ENCODE data around the gene ADAMTS9.

ADAMTS9 gene

DNA sequence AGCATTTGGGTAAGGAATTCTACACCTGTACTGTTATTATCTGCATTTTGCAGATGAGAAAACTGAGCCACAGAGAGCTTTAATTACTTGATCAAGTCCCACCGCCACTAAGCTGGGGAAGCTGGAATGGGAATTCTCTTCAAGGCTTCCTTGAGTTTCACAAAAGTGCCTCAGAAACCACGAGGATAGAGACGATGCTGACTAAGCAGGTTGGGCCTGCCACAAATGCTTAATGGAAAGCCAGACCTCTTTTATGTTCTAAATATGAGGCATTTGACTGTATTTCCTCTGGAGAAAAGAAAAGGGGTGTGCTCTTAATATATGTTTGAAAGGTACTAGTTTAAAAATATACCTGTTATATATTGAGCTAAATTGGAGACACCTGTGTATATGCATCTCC, 34.7 kb downstream of the ADAMTS9 start:
- no peak overlapping the region for H3K4me3 Mint-ChIP-seq
- no peaks in the 10 kb centered on the region for H3K4me1 Mint-ChIP-seq

DNA sequence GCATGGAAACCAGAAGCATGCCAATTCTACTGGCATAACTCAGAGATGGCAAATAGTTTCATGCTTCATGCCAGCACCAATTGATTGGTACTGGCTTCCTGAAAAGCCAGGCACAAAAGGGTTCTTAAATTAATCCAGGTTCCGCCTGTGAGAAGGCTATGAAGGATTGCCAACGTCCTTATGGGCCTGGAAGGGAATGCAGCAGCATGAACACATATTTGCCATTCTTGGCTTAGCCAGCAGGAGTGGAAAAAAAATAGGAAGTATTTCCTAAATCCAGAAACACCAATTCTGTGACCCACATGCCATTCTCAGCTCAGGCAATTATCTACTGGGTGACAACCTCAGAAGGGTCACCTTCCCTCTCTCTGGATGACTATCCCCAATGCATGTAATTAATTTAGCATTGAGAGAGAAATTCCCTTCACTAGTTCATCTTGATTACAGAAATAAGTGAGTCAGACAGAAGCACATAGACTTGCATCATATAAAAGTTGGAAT, 36.0 kb downstream of the ADAMTS9 start:
- H3K4me3 Mint-ChIP-seq, result no peak overlapping the region
- H3K27me3 Mint-ChIP-seq, result no peaks in the 10 kb centered on the region
- ATAC-seq (replicated peaks) (no peak), DNase-seq (no peak)
- no peak overlapping the region for H3K27ac Mint-ChIP-seq
- H3K9me3 Mint-ChIP-seq, result no peaks in the 10 kb centered on the region
- H3K4me1 Mint-ChIP-seq, result no peaks in the 10 kb centered on the region
- no peaks in the 10 kb centered on the region for H3K36me3 Mint-ChIP-seq

More for the DNA sequence above, 34.7 kb downstream of the ADAMTS9 start:
- Mint-ChIP-seq H3K36me3 (no peaks in the 10 kb centered on the region), H3K9me3 (no peaks in the 10 kb centered on the region), H3K27ac (no peak overlapping the region), H3K27me3 (no peaks in the 10 kb centered on the region)
- ATAC-seq (replicated peaks), result no peak
- no peak for DNase-seq

DNA sequence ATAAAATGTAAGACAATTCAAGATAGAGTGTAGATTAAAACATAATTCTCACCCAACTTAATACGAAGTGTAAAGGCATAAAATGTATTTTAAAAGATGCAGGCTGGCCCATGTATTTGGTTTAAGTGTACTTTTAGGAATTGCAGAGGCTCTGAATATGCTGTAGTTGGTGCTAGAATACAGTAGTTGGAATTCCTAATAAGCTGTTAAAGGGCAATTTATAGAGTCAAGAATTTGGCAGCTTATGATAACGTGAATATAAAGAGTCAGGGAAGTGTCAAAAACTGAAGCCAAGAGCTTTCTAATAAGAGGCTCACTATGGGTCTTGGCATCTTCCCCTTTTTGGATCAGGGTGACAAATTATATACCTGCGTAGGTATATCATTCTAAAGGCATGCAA, 36.5 kb downstream of the ADAMTS9 start:
- no peak for ATAC-seq (replicated peaks)
- H3K4me3 Mint-ChIP-seq, result no peak overlapping the region

DNA sequence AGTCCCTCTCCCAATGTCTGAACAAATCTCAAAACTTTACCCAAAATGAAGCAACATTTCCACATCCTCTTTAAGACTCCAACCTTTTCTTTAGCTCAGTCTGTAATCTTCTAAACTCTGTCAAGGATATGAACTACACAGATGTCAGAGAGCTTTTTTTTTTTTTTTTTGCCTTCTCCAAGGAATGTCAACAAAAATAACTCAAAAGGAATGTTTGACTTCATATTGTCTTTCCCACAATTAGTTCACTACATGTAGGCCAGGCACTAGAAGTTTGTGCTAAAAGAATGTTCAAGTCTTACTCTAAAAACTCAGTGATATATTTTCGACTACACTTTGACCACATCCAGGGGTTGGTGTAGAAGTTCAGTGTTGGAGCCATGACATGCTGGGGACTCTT, 37.1 kb downstream of the ADAMTS9 start:
- ATAC-seq (replicated peaks) (no peak), DNase-seq (no peak)
- no peaks in the 10 kb centered on the region for H3K36me3 Mint-ChIP-seq
- H3K27me3 Mint-ChIP-seq, result no peaks in the 10 kb centered on the region
- no peaks in the 10 kb centered on the region for H3K4me1 Mint-ChIP-seq
- no peak overlapping the region for H3K4me3 Mint-ChIP-seq
- H3K9me3 Mint-ChIP-seq, result no peaks in the 10 kb centered on the region
- H3K27ac Mint-ChIP-seq, result no peak overlapping the region

More for the DNA sequence above, 36.5 kb downstream of the ADAMTS9 start:
- no peaks in the 10 kb centered on the region for H3K27me3 Mint-ChIP-seq
- H3K9me3 Mint-ChIP-seq, result no peaks in the 10 kb centered on the region
- no peak overlapping the region for H3K27ac Mint-ChIP-seq
- H3K4me1 Mint-ChIP-seq, result no peaks in the 10 kb centered on the region
- no peak for DNase-seq
- H3K36me3 Mint-ChIP-seq, result no peaks in the 10 kb centered on the region

DNA sequence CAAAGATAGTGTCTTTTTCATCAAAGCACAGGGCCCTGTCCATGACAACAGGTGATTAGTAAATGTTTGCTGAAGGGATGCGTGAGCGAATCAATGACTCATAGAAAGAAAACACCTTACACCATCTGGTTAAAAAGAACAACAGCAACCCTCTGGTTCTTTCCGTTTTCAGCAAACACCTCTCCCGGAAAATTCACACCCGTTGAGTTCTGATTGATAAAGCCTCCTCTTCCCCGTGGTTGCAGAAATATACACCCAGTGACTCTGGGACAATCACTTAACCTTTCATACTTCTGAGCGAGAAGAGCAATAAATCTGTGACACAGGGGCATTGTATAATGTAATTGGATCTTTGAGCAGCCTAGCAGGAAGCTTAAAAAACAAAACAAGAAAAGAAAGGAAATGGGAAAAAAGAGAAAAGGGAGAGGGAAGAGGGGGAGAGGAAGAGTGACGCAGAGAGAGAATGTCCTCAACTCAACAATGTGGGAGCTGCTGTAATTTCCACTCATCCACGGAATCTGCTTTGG, 37.6 kb downstream of the ADAMTS9 start:
- Mint-ChIP-seq H3K9me3 (no peaks in the 10 kb centered on the region), H3K27ac (no peak overlapping the region), H3K4me1 (no peaks in the 10 kb centered on the region), H3K27me3 (no peaks in the 10 kb centered on the region), H3K36me3 (no peaks in the 10 kb centered on the region), H3K4me3 (no peak overlapping the region)
- no peak for DNase-seq
- ATAC-seq (replicated peaks), result no peak

DNA sequence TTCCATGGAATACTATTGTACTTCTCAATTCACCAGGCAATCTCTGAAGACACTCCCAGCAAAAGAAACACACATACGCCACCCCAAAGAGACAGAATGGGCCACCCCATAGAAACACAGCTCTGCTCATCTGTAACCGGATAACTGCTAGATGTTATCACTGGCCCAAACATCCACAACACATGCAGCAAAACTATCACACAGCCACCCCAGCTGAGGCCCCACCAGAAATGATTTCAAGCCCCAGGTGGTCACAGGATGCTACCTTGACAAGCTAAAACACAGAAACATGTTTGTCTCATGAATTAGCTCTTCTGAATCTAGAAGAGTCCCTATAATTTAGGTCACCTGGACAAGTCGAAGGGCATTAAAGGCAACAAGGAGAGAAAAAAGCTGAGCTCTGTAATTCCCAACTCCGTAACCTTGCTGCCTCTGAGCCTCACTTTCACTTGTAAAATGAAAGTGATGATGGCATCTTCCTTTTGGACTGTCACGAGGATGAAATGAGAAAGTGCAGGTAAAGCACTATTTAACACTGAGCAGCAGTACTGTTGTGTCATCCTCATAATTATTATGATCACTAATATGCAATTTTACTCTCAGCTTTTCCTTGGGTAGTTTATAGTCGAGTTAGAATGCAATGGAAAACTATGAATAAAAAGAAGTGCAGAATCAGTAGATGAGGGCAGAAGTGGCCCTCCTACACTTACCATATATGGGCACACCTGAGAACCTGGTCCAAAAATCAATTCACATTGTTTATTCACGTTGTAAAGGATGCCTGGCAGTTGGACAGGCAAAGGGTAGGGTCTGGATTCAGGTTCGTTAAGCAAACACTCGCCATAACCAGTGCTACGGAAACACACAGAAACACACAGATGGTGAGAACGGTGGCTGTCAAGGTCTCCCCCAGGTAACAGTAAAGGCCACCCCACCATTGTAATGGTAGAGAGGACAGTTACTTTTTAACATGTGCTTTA, 38.6 kb downstream of the ADAMTS9 start:
- Mint-ChIP-seq H3K36me3 (no peaks in the 10 kb centered on the region), H3K9me3 (peaks cover 0 to 5% of the 10 kb centered on the region in 2 donors), H3K27me3 (no peaks in the 10 kb centered on the region), H3K4me1 (no peaks in the 10 kb centered on the region), H3K27ac (no peak overlapping the region), H3K4me3 (no peak overlapping the region)
- DNase-seq (no peak), ATAC-seq (replicated peaks) (no peak)

DNA sequence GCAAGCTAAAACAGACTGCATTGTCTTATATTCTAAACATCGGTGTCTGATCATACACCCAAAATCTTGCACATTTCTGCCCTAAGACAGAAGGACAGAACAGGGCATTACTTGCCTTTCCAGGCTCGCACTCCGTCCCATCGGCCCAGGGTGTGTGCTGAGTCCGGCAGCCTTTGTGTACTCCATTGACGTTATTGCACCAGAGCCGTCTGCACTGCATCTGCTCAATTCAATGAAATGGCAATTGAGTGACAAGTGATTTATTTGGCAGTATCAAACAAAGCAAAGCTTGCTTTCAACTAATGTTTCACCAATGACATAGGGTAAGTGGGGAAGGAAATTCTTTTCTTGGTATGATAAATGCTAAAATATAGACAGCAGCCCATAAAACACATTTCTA, 40.0 kb downstream of the ADAMTS9 start:
- ATAC-seq (replicated peaks), result no peak
- Mint-ChIP-seq H3K4me1 (no peaks in the 10 kb centered on the region), H3K36me3 (no peaks in the 10 kb centered on the region), H3K27me3 (no peaks in the 10 kb centered on the region), H3K4me3 (no peak overlapping the region), H3K27ac (no peak overlapping the region), H3K9me3 (peaks cover 0 to 5% of the 10 kb centered on the region in 2 donors)
- DNase-seq, result no peak

DNA sequence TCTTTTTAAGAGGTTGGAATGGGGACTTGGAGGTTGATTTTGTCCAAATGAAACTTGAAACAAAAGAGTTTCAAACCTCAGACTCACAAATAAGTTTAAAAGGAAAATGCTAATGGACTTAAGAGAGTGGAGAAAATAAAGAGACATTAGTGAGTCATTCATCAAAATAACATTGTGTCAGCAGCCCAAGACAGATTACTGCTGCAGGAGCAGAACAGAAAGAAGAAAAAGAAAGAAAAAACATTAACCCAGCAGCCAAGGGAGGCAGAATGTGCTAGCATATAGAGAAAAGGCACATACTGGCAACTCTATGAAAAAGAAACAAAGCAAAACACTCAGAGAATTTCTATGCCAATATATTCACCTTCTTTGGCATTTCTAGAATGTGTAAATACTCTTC, 42.6 kb downstream of the ADAMTS9 start:
- no peak for DNase-seq
- no peaks in the 10 kb centered on the region for H3K27me3 Mint-ChIP-seq
- no peak for ATAC-seq (replicated peaks)
- no peak overlapping the region for H3K4me3 Mint-ChIP-seq
- no peaks in the 10 kb centered on the region for H3K36me3 Mint-ChIP-seq
- no peak overlapping the region for H3K27ac Mint-ChIP-seq
- peaks cover 0 to 5% of the 10 kb centered on the region in 2 donors for H3K9me3 Mint-ChIP-seq
- H3K4me1 Mint-ChIP-seq, result no peaks in the 10 kb centered on the region

DNA sequence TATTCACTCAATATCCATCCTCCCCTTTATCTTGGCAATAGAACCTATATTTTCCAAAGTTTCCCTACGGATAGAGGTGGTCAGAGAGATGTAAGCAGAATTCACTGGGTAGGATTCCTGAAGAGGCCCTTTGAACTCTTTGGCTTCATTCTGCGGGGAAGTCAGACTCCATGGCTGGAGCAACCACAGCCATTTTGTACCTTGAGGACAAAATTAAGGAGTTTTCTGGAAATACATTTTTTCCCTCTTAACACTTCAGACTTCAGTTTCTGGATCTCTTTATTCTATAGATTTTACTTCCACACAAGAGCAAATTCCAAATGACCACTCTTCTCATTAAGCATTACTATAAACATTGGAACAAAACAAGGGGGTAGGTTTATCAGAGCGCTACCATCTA, 43.3 kb downstream of the ADAMTS9 start:
- Mint-ChIP-seq H3K27ac (no peak overlapping the region), H3K9me3 (peaks cover 0 to 5% of the 10 kb centered on the region in 2 donors), H3K4me3 (no peak overlapping the region), H3K27me3 (no peaks in the 10 kb centered on the region), H3K36me3 (no peaks in the 10 kb centered on the region), H3K4me1 (no peaks in the 10 kb centered on the region)
- DNase-seq, result no peak
- ATAC-seq (replicated peaks), result no peak

DNA sequence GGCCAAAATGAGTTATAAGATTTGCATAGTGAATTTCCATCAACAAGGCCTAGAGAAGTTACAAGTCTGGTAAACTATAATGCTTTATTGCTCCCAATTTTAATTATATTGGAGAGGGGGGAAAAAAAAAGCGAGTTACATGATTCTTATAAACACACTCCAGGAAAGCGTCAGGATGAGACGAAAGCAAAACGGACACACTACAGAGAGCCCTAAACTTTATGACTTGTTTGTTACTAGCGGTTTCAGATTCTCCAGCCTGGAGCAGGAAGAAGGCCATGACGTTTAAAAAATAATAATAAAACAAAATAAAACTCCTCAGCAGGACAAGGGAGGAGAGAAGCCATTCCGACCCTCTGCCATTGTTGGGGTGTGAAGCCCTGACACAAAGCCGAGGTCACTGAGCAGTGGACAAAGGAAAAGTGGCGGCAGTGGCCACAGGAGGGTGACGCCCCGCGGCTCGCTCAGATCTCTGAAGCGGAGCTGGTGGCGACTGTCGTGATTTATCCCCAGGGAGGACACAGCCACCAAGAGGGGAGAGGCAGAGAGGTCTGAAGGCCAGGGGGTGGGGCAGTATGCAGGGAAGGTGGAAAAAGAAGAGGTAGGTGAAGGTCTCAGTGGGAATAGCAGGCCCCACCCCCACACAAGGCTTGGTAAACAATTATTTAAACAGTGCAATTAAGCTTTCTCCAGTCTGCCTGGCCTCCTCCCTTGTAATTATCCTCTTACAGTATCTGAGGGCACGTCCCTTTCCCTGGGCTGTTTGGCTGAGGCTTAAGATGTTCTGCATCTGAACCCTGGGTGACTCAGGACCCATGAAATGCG, 45.3 kb downstream of the ADAMTS9 start:
- Mint-ChIP-seq H3K4me3 (no peak overlapping the region), H3K36me3 (no peaks in the 10 kb centered on the region), H3K9me3 (peaks cover 0 to 5% of the 10 kb centered on the region in 2 donors), H3K27me3 (no peaks in the 10 kb centered on the region), H3K4me1 (no peaks in the 10 kb centered on the region), H3K27ac (no peak overlapping the region)
- DNase-seq (no peak), ATAC-seq (replicated peaks) (no peak)

DNA sequence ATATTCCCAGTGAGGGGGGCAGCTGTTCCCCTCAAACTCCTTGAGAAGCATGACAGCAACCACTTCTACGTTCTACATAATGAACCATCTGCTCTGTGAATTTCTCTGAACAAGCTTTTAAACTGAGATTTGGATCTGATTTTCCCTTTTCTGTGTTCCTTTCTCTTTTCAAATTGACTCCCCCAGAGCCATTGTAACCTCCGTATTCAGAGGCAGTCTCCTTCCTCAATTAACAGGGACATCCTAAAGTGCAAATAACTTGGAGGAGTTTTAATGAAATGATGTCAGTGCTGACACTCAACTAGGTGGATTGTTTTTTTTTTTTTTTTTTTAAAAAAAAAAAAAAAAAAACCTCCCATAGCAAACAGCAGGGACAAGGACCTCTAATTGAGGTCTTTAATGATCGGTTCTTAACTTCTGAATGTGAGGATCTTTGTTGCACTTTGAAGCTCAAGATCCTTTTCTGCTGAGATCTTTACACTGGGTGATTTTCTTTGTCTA, 48.8 kb downstream of the ADAMTS9 start:
- Mint-ChIP-seq H3K4me1 (no peaks in the 10 kb centered on the region), H3K9me3 (peaks cover 0 to 4% of the 10 kb centered on the region in 2 donors), H3K4me3 (no peak overlapping the region), H3K27me3 (no peaks in the 10 kb centered on the region), H3K27ac (no peak overlapping the region), H3K36me3 (no peaks in the 10 kb centered on the region)
- DNase-seq (no peak), ATAC-seq (replicated peaks) (no peak)

DNA sequence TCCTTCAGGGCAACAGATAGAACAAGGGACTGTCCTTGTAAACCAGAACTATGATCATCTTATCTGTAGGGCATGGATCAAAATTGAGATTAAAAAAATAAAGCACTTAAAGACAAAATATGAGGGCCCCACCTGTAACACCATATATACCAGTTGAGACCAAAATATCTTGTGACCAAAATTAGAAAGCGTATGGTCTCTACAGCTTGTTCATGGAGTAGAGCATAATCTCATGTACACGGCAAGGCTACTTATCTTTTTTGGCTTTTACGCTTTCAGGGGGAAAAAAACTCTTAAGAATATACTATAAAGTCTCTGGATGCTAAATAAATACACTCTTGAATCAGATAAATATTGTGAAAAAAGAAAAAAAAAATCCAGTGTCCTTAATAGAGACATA, 49.3 kb downstream of the ADAMTS9 start:
- Mint-ChIP-seq H3K4me1 (no peaks in the 10 kb centered on the region), H3K4me3 (no peak overlapping the region), H3K36me3 (no peaks in the 10 kb centered on the region), H3K27ac (no peak overlapping the region), H3K9me3 (peaks cover 0 to 4% of the 10 kb centered on the region in 2 donors), H3K27me3 (no peaks in the 10 kb centered on the region)
- DNase-seq (no peak), ATAC-seq (replicated peaks) (no peak)

DNA sequence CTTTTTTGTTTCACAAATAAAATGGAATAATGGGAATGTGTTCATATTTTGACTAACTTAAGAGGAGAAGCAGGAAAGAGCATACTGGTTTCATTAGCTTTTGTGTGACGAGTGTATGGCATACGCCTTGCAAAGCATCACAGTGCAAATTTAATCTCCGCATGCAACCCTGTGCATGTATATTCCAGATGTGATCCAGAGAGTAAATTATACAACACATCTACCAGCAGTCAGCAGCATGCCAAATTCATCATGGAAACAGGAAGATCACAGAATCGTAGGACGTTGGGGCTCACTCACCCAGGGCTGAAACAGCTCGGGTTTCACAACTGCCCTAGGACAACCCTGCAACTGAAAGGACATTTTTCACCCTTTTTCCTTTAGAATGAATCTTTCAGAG, 53.4 kb downstream of the ADAMTS9 start:
- DNase-seq (no peak), ATAC-seq (replicated peaks) (no peak)
- Mint-ChIP-seq H3K27me3 (no peaks in the 10 kb centered on the region), H3K27ac (no peak overlapping the region), H3K36me3 (no peaks in the 10 kb centered on the region), H3K9me3 (peaks cover 0 to 4% of the 10 kb centered on the region in 2 donors), H3K4me3 (no peak overlapping the region), H3K4me1 (no peaks in the 10 kb centered on the region)

DNA sequence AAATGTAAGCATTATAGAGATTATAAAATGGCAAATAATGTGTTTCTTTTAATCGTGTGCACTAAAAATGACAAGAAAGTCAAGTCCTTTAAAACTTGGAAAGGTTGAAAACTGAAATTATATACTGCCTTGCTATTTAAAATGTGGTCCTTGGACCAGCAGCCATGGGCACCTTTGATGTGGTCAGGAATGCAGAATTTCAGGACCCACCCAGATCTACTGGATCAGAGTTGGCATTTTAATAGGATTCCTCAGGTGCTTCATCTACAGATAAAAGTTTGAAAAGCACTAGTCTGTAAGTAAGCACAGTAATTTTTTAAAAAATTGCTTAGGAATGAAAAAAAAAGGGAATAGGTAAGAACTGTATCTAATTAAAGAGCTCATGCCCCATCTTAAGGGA, 55.8 kb downstream of the ADAMTS9 start:
- no peak for DNase-seq
- ATAC-seq (replicated peaks), result no peak
- no peaks in the 10 kb centered on the region for H3K4me1 Mint-ChIP-seq
- H3K36me3 Mint-ChIP-seq, result no peaks in the 10 kb centered on the region
- no peaks in the 10 kb centered on the region for H3K27me3 Mint-ChIP-seq
- peaks cover 0 to 5% of the 10 kb centered on the region in 2 donors for H3K9me3 Mint-ChIP-seq
- H3K27ac Mint-ChIP-seq, result no peak overlapping the region
- no peak overlapping the region for H3K4me3 Mint-ChIP-seq
